Prostate gland (tissue), 2 donors: Measurements from ENCODE around the gene PRPF38A.

ENCODE experiments used
- CTCF ChIP-seq, 4 experiments: fragments of 200-600 bp in 2 of 4; fragments of 450-650 bp in 2 of 4; sonication (generic) in 2 of 4; IDR thresholded peaks; 1 replicate in 3 of 4; 2 replicates in 1 of 4; pipeline ENCODE4 v1.5.1; 2016 to 2019; ENCODE audit warnings: antibody characterized with exemption in 4 of 4, mild to moderate bottlenecking in 2 of 4, moderate library complexity in 2 of 4
- POLR2A ChIP-seq: fragments of 450-650 bp; IDR thresholded peaks from one replicate; pipeline ENCODE4 v1.6.1; 2016; ENCODE audit warnings: antibody characterized with exemption, mild to moderate bottlenecking
- POLR2AphosphoS5 ChIP-seq: sonication (generic); formaldehyde crosslinking; IDR thresholded peaks from one replicate; pipeline ENCODE4 v1.6.1; 2017; ENCODE audit warnings: antibody characterized with exemption

- TF ChIP-seq CTCF (IDR thresholded peaks at IDR 0.05) (no peak), POLR2A (no peak), POLR2AphosphoS5 (no peak)
Measured at GRCh38 chr1:52455686-52456085, 51.3 kb downstream of the PRPF38A start.
